Gastroesophageal sphincter (tissue), 4 donors: ENCODE measurements around the gene TNS3. TPM values are rescaled to one million over a fixed set of nuclear protein-coding genes. Genes with fewer than 3 reads are reported as not detected.
A peak's percentile ranks its signal among the peaks of the same experiment; 100 is the strongest.

Experiments
- ATAC-seq: fragments of 150-250 bp; one replicate; pipeline ENCODE4 v1.9.1; 2016; ENCODE audit warnings: mild to moderate bottlenecking, moderate library complexity
- H3K27ac ChIP-seq, 4 donors: fragments of 200-600 bp; sonication (generic) in 3 of 4; 1 replicate in 3 of 4; 2 replicates in 1 of 4; pipeline ENCODE4 v1.5.1; 2016 to 2019
- H3K27me3 ChIP-seq: fragments of 200-600 bp; sonication (generic); one replicate; pipeline ENCODE4 v1.5.1; 2019
- H3K36me3 ChIP-seq, 2 donors: fragments of 200-600 bp; sonication (generic); one replicate each; pipeline ENCODE4 v1.5.1; 2019; ENCODE audit warnings: control low read depth in 1 of 2
- H3K4me1 ChIP-seq, 3 donors: fragments of 200-600 bp; sonication (generic); 1 replicate in 2 of 3; 2 replicates in 1 of 3; pipeline ENCODE4 v1.5.1; 2016 to 2019; ENCODE audit warnings: control low read depth in 2 of 3
- H3K4me3 ChIP-seq, 2 donors: fragments of 200-600 bp; sonication (generic); one replicate each; pipeline ENCODE4 v1.5.1; 2019; ENCODE audit warnings: mild to moderate bottlenecking in 1 of 2, moderate library complexity in 1 of 2
- H3K9me3 ChIP-seq, 3 donors: fragments of 200-600 bp; sonication (generic); one replicate each; pipeline ENCODE4 v1.5.1; 2017 to 2019; ENCODE audit warnings: control low read depth in 2 of 3
- CTCF ChIP-seq, 4 experiments: fragments of 200-600 bp in 2 of 4; fragments of 450-650 bp in 2 of 4; sonication (generic) in 1 of 4; IDR thresholded peaks; one replicate each; pipeline ENCODE4 v1.5.1; 2017 to 2019; ENCODE audit warnings: antibody characterized with exemption in 4 of 4, mild to moderate bottlenecking in 2 of 4, moderate library complexity in 2 of 4
- EP300 ChIP-seq: sonication (generic); formaldehyde crosslinking; IDR thresholded peaks from one replicate; pipeline ENCODE4 v1.6.1; 2017; ENCODE audit warnings: antibody characterized with exemption, mild to moderate bottlenecking
- POLR2A ChIP-seq, 2 donors: fragments of 450-650 bp; IDR thresholded peaks; one replicate each; pipeline ENCODE4 v1.6.1; 2017; ENCODE audit warnings: antibody characterized with exemption in 2 of 2, mild to moderate bottlenecking in 2 of 2, moderate library complexity in 1 of 2
- POLR2AphosphoS5 ChIP-seq: sonication (generic); formaldehyde crosslinking; IDR thresholded peaks from one replicate; pipeline ENCODE4 v1.6.1; 2017; ENCODE audit warnings: antibody characterized with exemption
- WGBS, 2 donors: methylation state at CpG; one replicate each; pipeline ENCODE4 v1.1.5; 2018; ENCODE audit warnings: low coverage in 1 of 2; 5-methylcytosine and 5-hydroxymethylcytosine counted together
- total RNA-seq, 4 donors: library from RNA; depleted of rRNA; stranded (reverse); fragments of >200 nt; gene quantifications; one replicate each; pipeline ENCODE4 v1.1.0, GENCODE V29; 2016

TNS3 gene
- total RNA-seq, 4 donors from 2014 or later: 35.0 to 61.3 (median 45.1) TPM

- H3K27ac ChIP-seq: no peak overlapping the region
- WGBS, 2 donors: 60 to 85% methylated on average over 1 to 2 of the region's 4 CpGs
- no peaks in the 10 kb centered on the region for H3K36me3 ChIP-seq
- ATAC-seq: no peak
- no peak overlapping the region for H3K4me3 ChIP-seq
- no peak for TF ChIP-seq EP300
- no peak for TF ChIP-seq POLR2A (IDR thresholded peaks at IDR 0.05)
- H3K9me3 ChIP-seq: no peaks in the 10 kb centered on the region
- H3K4me1 ChIP-seq: peaks cover 0 to 41% (median 0%) of the 10 kb centered on the region in 3 donors
- peaks cover 5% of the 10 kb centered on the region for H3K27me3 ChIP-seq
Measured at GRCh38 chr7:47540053-47540386, 41.9 kb downstream of the TNS3 start.

GRCh38 chr7:47539398-47540052 lies 42.4 kb downstream of the TNS3 start:
- H3K27me3 ChIP-seq: peaks cover 5% of the 10 kb centered on the region
- no peak overlapping the region for H3K4me3 ChIP-seq
- no peaks in the 10 kb centered on the region for H3K9me3 ChIP-seq
- no peak overlapping the region for H3K27ac ChIP-seq
- no peak for ATAC-seq
- H3K4me1 ChIP-seq: peaks cover 0 to 46% (median 0%) of the 10 kb centered on the region in 3 donors
- no peaks in the 10 kb centered on the region for H3K36me3 ChIP-seq
- 96 to 100% methylated on average over 3 to 7 of the region's 9 CpGs for WGBS, 2 donors
- TF ChIP-seq POLR2A (IDR thresholded peaks at IDR 0.05) (no peak), EP300 (no peak), POLR2AphosphoS5 (no peak), CTCF (IDR thresholded peaks at IDR 0.05) (no peak)

GRCh38 chr7:47538846-47539311 lies 43.0 kb downstream of the TNS3 start:
- Histone ChIP-seq H3K36me3 (no peaks in the 10 kb centered on the region), H3K4me1 (peaks cover 0 to 46% (median 0%) of the 10 kb centered on the region in 3 donors), H3K9me3 (no peaks in the 10 kb centered on the region), H3K27ac (no peak overlapping the region), H3K4me3 (no peak overlapping the region), H3K27me3 (peaks cover 5% of the 10 kb centered on the region)
- ATAC-seq: no peak
- no peak for TF ChIP-seq POLR2AphosphoS5
- no peak for TF ChIP-seq EP300
- no peak for TF ChIP-seq CTCF (IDR thresholded peaks at IDR 0.05)
- no peak for TF ChIP-seq POLR2A (IDR thresholded peaks at IDR 0.05)
- WGBS, 2 donors: 80 to 96% methylated on average over 1 to 4 of the region's 5 CpGs

GRCh38 chr7:47537716-47538675 lies 43.9 kb downstream of the TNS3 start:
- WGBS, 2 donors: 78 to 89% methylated on average over 5 to 10 of the region's 17 CpGs
- no peaks in the 10 kb centered on the region for H3K9me3 ChIP-seq
- H3K27ac ChIP-seq: peak overlapping the region in 2 of 4 donors; percentile 55 to 70
- TF ChIP-seq POLR2A (IDR thresholded peaks at IDR 0.05): no peak
- no peak for TF ChIP-seq EP300
- TF ChIP-seq POLR2AphosphoS5: no peak
- no peak for TF ChIP-seq CTCF (IDR thresholded peaks at IDR 0.05)
- peaks cover 5% of the 10 kb centered on the region for H3K27me3 ChIP-seq
- no peak for ATAC-seq
- no peaks in the 10 kb centered on the region for H3K36me3 ChIP-seq
- H3K4me3 ChIP-seq: peak overlapping the region; percentile 32 to 59
- H3K4me1 ChIP-seq: peaks cover 0 to 46% (median 0%) of the 10 kb centered on the region in 3 donors
